Measurements from ENCODE around the gene ZNF81. TPM values are rescaled to one million over a fixed set of nuclear protein-coding genes. Genes with fewer than 3 reads are reported as not detected.
"Not testable (repeated sequence)": the region's sequence is repeated elsewhere in the genome, so short reads cannot be mapped to it uniquely, and the experiment has no call there.

ZNF81 gene
- total RNA-seq, 1 experiment from 2014 or later = 9.5 TPM

DNA sequence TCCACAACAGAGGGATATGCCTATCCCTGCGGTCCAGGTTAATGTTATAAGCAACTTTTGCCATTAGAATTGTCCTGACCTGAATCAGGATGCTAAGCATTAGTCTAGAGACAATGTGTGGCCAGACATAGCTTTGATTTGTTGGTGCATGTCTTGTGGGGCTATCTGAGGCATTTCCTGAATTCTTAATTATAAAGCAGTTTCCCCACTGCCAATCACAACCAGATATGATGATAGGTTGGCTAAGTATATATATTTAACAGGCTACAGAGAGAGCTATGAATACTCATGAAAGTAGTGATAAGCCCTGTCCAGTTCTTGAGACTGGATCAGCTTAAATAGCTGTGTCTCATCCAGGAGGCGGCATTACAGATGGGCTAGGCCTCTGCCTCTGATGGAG lies 37.8 kb upstream of the ZNF81 start:
- Mint-ChIP-seq H3K4me3 (ENCODE audit: unreplicated experiment) (no peak overlapping the region), H3K27ac (ENCODE audit: unreplicated experiment) (no peak overlapping the region), H3K27me3 (ENCODE audit: insufficient read depth, unreplicated experiment) (peaks cover 9% of the 10 kb centered on the region), H3K9me3 (ENCODE audit: unreplicated experiment) (no peaks in the 10 kb centered on the region), H3K4me1 (ENCODE audit: low read depth, unreplicated experiment) (peaks cover 4% of the 10 kb centered on the region), H3K36me3 (ENCODE audit: insufficient read depth, unreplicated experiment) (no peaks in the 10 kb centered on the region)
- Histone ChIP-seq H3K27me3 (replicated peaks; ENCODE audit: control insufficient read depth, insufficient read depth, low read length) (no peaks in the 10 kb centered on the region), H3K4me3 (ENCODE audit: low read depth, low read length) (no peak overlapping the region), H3K36me3 (ENCODE audit: control insufficient read depth, insufficient read depth, low read length) (no peaks in the 10 kb centered on the region), H3K9me3 (no peaks in the 10 kb centered on the region), H3K4me1 (no peaks in the 10 kb centered on the region)
- ChIA-PET POLR2A (no interaction called here), CTCF (no interaction called here)
- intact Hi-C loops (cut with micrococcal nuclease; ENCODE audit: unreplicated experiment) = no loop called here
- no peak for DNase-seq
- TF ChIP-seq, protein P1, sequence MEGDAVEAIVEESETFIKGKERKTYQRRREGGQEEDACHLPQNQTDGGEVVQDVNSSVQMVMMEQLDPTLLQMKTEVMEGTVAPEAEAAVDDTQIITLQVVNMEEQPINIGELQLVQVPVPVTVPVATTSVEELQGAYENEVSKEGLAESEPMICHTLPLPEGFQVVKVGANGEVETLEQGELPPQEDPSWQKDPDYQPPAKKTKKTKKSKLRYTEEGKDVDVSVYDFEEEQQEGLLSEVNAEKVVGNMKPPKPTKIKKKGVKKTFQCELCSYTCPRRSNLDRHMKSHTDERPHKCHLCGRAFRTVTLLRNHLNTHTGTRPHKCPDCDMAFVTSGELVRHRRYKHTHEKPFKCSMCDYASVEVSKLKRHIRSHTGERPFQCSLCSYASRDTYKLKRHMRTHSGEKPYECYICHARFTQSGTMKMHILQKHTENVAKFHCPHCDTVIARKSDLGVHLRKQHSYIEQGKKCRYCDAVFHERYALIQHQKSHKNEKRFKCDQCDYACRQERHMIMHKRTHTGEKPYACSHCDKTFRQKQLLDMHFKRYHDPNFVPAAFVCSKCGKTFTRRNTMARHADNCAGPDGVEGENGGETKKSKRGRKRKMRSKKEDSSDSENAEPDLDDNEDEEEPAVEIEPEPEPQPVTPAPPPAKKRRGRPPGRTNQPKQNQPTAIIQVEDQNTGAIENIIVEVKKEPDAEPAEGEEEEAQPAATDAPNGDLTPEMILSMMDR (IDR thresholded peaks at IDR 0.05; ENCODE audit: insufficient read depth in 1 of 2, low read depth in 1 of 2, low read length in 1 of 2, severe bottlenecking in 1 of 2, unreplicated experiment in 1 of 2) = no peak
- BruUV-seq (replicated peaks) = no TSS peak

DNA sequence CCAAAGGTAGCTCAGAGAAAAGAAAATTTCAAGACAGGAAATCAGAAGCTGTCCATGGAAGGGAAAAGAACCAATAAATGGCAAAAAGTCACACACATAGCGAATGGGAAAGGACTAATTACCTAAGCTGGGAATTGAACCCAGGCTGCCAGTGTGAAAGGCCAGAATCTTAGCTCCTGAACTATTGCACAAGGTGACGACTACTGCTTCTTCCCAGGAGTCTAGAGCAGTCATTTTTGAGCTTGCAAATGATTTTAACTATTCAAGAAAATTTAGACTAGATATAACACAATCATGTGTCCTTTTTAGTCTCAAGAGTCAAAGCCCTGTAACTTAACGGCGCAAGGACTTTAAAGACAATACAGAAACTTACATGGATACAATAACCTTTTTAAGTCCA lies 34.1 kb upstream of the ZNF81 start:
- DNase-seq = peak in 1 of 2 experiments; percentile 5
- H3K4me1 Mint-ChIP-seq (ENCODE audit: low read depth, unreplicated experiment) = peaks cover 4% of the 10 kb centered on the region
- no peak overlapping the region for H3K27ac Mint-ChIP-seq (ENCODE audit: unreplicated experiment)
- no peaks in the 10 kb centered on the region for H3K9me3 Mint-ChIP-seq (ENCODE audit: unreplicated experiment)
- ChIA-PET CTCF (no interaction called here), POLR2A (no interaction called here)
- intact Hi-C loops (cut with micrococcal nuclease; ENCODE audit: unreplicated experiment) = no loop called here
- no peaks in the 10 kb centered on the region for H3K9me3 ChIP-seq
- no TSS peak for BruUV-seq (replicated peaks)
- H3K27me3 ChIP-seq (replicated peaks; ENCODE audit: control insufficient read depth, insufficient read depth, low read length) = no peaks in the 10 kb centered on the region
- H3K27me3 Mint-ChIP-seq (ENCODE audit: insufficient read depth, unreplicated experiment) = peaks cover 9% of the 10 kb centered on the region
- TF ChIP-seq, protein P1 (IDR thresholded peaks at IDR 0.05; ENCODE audit: insufficient read depth in 1 of 2, low read depth in 1 of 2, low read length in 1 of 2, severe bottlenecking in 1 of 2, unreplicated experiment in 1 of 2) = no peak
- no peaks in the 10 kb centered on the region for H3K36me3 ChIP-seq (ENCODE audit: control insufficient read depth, insufficient read depth, low read length)
- H3K4me1 ChIP-seq = no peaks in the 10 kb centered on the region
- H3K4me3 ChIP-seq (ENCODE audit: low read depth, low read length) = no peak overlapping the region
- no peak overlapping the region for H3K4me3 Mint-ChIP-seq (ENCODE audit: unreplicated experiment)
- no peaks in the 10 kb centered on the region for H3K36me3 Mint-ChIP-seq (ENCODE audit: insufficient read depth, unreplicated experiment)

DNA sequence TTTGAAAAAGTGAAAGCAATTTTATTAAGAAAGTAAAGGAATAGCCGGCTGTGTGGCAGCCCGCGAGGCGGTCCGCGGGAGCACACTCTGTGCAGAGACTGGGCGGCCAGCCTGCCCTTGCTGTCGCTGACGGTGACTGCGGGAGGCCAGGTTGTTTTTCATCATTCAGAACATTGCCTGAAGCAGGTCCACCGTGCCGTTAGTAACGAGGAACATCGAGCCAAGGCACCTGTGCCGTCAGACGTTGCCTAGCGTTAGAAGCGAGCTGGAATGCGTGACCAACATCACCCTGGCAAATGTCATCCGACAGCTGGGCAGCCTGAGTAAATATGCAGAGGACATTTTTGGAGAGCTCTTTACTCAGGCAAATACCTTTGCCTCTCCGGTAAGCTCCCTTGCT lies 33.6 kb upstream of the ZNF81 start:
- H3K4me3 Mint-ChIP-seq (ENCODE audit: unreplicated experiment); CTCF ChIA-PET; H3K27ac Mint-ChIP-seq (ENCODE audit: unreplicated experiment); POLR2A ChIA-PET; H3K36me3 Mint-ChIP-seq (ENCODE audit: insufficient read depth, unreplicated experiment); H3K4me3 ChIP-seq (ENCODE audit: low read depth, low read length); H3K27me3 Mint-ChIP-seq (ENCODE audit: insufficient read depth, unreplicated experiment); H3K36me3 ChIP-seq (ENCODE audit: control insufficient read depth, insufficient read depth, low read length); H3K4me1 ChIP-seq; H3K9me3 ChIP-seq; BruUV-seq (replicated peaks); H3K4me1 Mint-ChIP-seq (ENCODE audit: low read depth, unreplicated experiment); H3K27me3 ChIP-seq (replicated peaks; ENCODE audit: control insufficient read depth, insufficient read depth, low read length); H3K9me3 Mint-ChIP-seq (ENCODE audit: unreplicated experiment); intact Hi-C loops (cut with micrococcal nuclease; ENCODE audit: unreplicated experiment); DNase-seq: not testable (repeated sequence)

DNA sequence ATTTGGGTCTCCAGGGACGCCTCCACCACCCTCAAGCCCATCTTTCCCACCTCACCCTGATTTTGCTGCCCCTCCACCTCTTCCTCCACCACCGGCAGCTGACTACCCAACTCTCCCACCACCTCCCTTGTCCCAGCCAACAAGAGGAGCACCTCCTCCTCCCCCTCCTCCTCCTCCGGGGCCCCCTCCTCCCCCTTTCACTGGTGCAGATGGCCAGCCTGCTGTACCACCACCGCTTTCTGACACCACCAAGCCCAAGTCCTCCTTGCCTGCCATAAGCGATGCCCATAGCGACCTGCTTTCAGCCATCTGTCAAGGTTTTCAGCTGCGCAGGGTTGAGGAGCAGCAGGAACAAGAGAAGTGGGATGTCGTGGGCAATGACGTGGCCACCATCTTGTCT lies 32.4 kb upstream of the ZNF81 start:
- ChIA-PET CTCF (no interaction called here), POLR2A (no interaction called here)
- Mint-ChIP-seq H3K27ac (ENCODE audit: unreplicated experiment) (no peak overlapping the region), H3K9me3 (ENCODE audit: unreplicated experiment) (no peaks in the 10 kb centered on the region), H3K4me3 (ENCODE audit: unreplicated experiment) (no peak overlapping the region), H3K36me3 (ENCODE audit: insufficient read depth, unreplicated experiment) (no peaks in the 10 kb centered on the region), H3K4me1 (ENCODE audit: low read depth, unreplicated experiment) (peaks cover 4% of the 10 kb centered on the region), H3K27me3 (ENCODE audit: insufficient read depth, unreplicated experiment) (peaks cover 9% of the 10 kb centered on the region)
- no peak for DNase-seq
- Histone ChIP-seq H3K4me3 (ENCODE audit: low read depth, low read length) (no peak overlapping the region), H3K9me3 (no peaks in the 10 kb centered on the region), H3K27me3 (replicated peaks; ENCODE audit: control insufficient read depth, insufficient read depth, low read length) (no peaks in the 10 kb centered on the region), H3K4me1 (no peaks in the 10 kb centered on the region), H3K36me3 (ENCODE audit: control insufficient read depth, insufficient read depth, low read length) (no peaks in the 10 kb centered on the region)
- no TSS peak for BruUV-seq (replicated peaks)
- TF ChIP-seq, protein P1 (IDR thresholded peaks at IDR 0.05; ENCODE audit: insufficient read depth in 1 of 2, low read depth in 1 of 2, low read length in 1 of 2, severe bottlenecking in 1 of 2, unreplicated experiment in 1 of 2) = no peak
- intact Hi-C loops (cut with micrococcal nuclease; ENCODE audit: unreplicated experiment) = no loop called here

DNA sequence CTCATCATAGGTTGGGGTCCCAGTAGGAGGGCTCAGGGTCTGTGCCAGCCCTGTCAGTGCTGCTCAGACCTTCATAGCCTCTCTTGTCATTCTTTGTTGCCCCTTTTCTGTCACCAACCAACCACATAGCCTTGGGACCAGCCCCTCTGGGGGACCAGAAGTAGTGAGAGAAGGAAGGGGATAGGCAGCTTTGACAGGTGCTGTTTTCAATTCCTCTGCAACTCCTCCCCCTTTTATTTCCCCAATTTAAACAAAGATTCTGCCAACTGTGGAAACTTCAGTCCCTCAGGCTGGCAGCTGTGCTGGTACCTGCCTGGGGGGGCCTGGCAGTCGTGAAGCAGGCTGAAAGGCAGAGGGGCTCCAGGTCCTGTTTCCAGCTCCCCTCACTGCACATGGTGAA lies 30.9 kb upstream of the ZNF81 start:
- intact Hi-C loops (cut with micrococcal nuclease; ENCODE audit: unreplicated experiment); H3K4me3 Mint-ChIP-seq (ENCODE audit: unreplicated experiment); H3K9me3 ChIP-seq; H3K27me3 Mint-ChIP-seq (ENCODE audit: insufficient read depth, unreplicated experiment); POLR2A ChIA-PET; DNase-seq; H3K27ac Mint-ChIP-seq (ENCODE audit: unreplicated experiment); H3K4me1 Mint-ChIP-seq (ENCODE audit: low read depth, unreplicated experiment); H3K9me3 Mint-ChIP-seq (ENCODE audit: unreplicated experiment); H3K4me3 ChIP-seq (ENCODE audit: low read depth, low read length); H3K36me3 ChIP-seq (ENCODE audit: control insufficient read depth, insufficient read depth, low read length); H3K27me3 ChIP-seq (replicated peaks; ENCODE audit: control insufficient read depth, insufficient read depth, low read length); H3K4me1 ChIP-seq; CTCF ChIA-PET; BruUV-seq (replicated peaks); H3K36me3 Mint-ChIP-seq (ENCODE audit: insufficient read depth, unreplicated experiment): not testable (repeated sequence)
